Stimulated activated CD4-positive, alpha-beta T cell treated with anti-CD3 and anti-CD28 coated beads, Interleukin-15, amount 100 ng/mL, for 48 hours (primary cell): Measurements from ENCODE around the gene PHOSPHO2.
"Not testable (repeated sequence)": the region's sequence is repeated elsewhere in the genome, so short reads cannot be mapped to it uniquely, and the experiment has no call there.

Source experiments
- DNase-seq, 2 donors: peaks; one replicate each; pipeline ENCODE4 v3.0.0-alpha.2; 2020; ENCODE audit warnings: low read depth in 2 of 2

PHOSPHO2 gene

GRCh38 chr2:169683425-169684134 is 10.7 kb upstream of the PHOSPHO2 start:
- DNase-seq: no peak

- DNase-seq: no peak
These were observed 10.1 kb upstream of the PHOSPHO2 start for GRCh38 chr2:169684135-169684565.

GRCh38 chr2:169684712-169685111 is 9.6 kb upstream of the PHOSPHO2 start:
- not testable (repeated sequence) for DNase-seq

- not testable (repeated sequence) for DNase-seq
These were observed 7.4 kb upstream of the PHOSPHO2 start for GRCh38 chr2:169686825-169687224.

GRCh38 chr2:169687943-169688342 is 6.3 kb upstream of the PHOSPHO2 start:
- not testable (repeated sequence) for DNase-seq

- DNase-seq: no peak
These were observed 3.3 kb upstream of the PHOSPHO2 start for GRCh38 chr2:169690958-169691357.

GRCh38 chr2:169692718-169693117 is 1.6 kb upstream of the PHOSPHO2 start:
- DNase-seq: no peak

GRCh38 chr2:169693360-169693759 is 909 bp upstream of the PHOSPHO2 start:
- no peak for DNase-seq

GRCh38 chr2:169694894-169695260 is 608 bp downstream of the PHOSPHO2 start:
- no peak for DNase-seq

GRCh38 chr2:169696381-169696780 is 2.1 kb downstream of the PHOSPHO2 start:
- no peak for DNase-seq

- DNase-seq: not testable (repeated sequence)
These were observed 4.9 kb downstream of the PHOSPHO2 start for GRCh38 chr2:169699173-169699572.

- DNase-seq: no peak
These were observed 8.7 kb downstream of the PHOSPHO2 start for GRCh38 chr2:169702996-169703395.

- DNase-seq: no peak
These were observed 10.0 kb downstream of the PHOSPHO2 start for GRCh38 chr2:169704160-169704708.

GRCh38 chr2:169705927-169706326 is 11.7 kb downstream of the PHOSPHO2 start:
- DNase-seq: no peak

- DNase-seq: no peak
These were observed 13.4 kb downstream of the PHOSPHO2 start for GRCh38 chr2:169707626-169708025.

- DNase-seq: no peak
These were observed 15.1 kb downstream of the PHOSPHO2 start for GRCh38 chr2:169709331-169709730.

- no peak for DNase-seq
These were observed 15.7 kb downstream of the PHOSPHO2 start for GRCh38 chr2:169709981-169710380.

- no peak for DNase-seq
These were observed 17.7 kb downstream of the PHOSPHO2 start for GRCh38 chr2:169711751-169712509.

- no peak for DNase-seq
These were observed 18.5 kb downstream of the PHOSPHO2 start for GRCh38 chr2:169712791-169713227.

GRCh38 chr2:169713331-169713730 is 19.1 kb downstream of the PHOSPHO2 start:
- no peak for DNase-seq

GRCh38 chr2:169714699-169715098 is 20.4 kb downstream of the PHOSPHO2 start:
- no peak for DNase-seq

- no peak for DNase-seq
These were observed 21.3 kb downstream of the PHOSPHO2 start for GRCh38 chr2:169715379-169716237.
